GM18519 (cell line): ENCODE data around the gene UPP1.

Experiments
- ATAC-seq: cut with Tn5 transposase; IDR thresholded peaks from one replicate; pipeline ENCODE4 v1.9.1; 2021; ENCODE audit warnings: mild to moderate bottlenecking, moderate library complexity; ENCODE audit not compliant: unreplicated experiment, low FRiP score

UPP1 gene

DNA sequence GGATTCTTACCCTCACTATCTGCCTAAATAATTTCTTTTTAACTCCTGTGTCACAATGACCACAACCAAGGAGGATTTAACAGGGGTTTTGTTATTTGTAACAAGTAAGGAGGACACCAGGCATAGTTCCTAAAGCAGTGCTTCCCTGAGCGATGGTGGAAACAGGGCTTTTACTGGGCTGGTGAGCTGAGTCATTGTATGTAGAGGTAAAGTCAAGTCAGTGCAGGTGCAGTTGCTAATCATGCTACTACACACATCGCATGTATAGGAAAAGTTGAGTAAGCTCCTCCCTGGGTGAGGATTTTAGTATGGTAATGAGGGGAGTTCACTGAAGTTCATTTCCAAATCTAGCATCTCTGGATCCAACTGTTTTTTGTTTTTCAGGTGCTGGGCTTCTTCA, 59.2 kb downstream of the UPP1 start:
- no peak for ATAC-seq

GRCh38 chr7:48149058-48149457, 60.0 kb downstream of the UPP1 start:
- ATAC-seq, result no peak

DNA sequence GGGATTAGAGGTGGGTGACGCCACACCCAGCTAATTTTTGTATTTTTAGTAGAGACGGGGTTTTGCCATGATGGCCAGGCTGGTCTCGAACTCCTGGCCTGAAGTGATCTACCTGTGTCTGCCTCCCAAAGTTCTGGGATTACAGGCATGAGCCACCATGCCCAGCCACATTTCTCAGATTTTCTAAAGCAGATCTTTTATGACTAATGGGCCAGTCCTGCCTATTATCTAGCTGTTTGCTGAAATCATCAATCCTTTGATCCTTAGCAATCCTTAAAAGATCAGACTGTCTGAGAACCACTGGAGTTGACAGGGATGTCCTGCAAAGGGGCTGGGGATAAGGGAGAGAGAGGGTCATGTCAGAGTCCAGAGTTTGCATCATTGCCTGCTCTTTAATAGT, 61.0 kb downstream of the UPP1 start:
- ATAC-seq, result no peak

DNA sequence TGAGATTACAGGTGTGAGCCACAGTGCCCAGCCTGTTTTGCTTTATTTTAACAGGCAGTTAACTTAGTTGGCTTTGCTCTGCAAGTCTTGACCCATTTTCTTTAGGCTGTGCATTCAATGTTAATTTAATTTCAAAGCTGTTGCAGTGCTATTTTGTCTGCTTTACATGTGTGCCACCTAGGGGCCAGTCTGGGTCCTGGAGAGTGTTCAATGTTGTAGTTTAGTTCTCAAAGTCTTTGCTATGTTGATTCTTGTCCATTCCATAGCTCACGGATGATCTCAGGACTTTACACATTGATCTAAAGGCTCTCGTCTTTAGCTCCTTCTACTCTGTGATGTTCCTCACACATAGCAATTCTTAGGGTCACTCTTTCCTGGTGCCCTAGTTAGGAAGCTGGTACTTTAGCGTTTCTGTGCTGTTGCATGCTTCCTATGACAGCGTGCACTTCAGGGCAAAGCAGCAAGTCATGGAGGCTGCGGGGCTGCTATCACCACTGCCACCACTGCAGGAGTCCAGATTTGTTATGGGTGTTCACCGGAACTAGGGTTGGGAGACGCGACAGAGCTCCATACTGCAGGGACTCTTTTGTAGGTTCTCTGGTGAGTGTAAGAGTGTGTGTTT, 65.8 kb downstream of the UPP1 start:
- ATAC-seq, result peak; percentile 76
